Measurements from ENCODE around the gene FAM227A.
"Not testable (repeated sequence)": the region's sequence is repeated elsewhere in the genome, so short reads cannot be mapped to it uniquely, and the experiment has no call there.

FAM227A gene

DNA sequence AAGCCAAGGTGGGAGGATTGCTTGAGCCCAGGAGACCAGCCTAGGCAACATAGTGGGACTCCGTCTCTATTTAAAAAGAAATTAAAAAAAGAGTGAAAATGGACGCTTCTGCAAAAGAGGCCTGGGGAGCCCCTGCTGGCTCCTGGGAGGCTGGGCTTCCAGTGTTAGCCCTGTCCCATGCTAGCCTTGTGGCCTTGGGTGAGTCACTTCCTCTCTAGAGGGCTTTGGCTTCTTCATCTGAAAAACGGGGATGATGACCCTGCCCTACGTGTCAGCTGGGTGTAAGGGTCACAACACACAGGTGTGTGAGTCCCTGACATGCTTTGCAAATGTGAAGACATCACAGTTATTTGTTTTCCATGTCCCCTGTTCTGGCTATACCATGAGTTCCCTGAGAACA lies 32.8 kb downstream of the FAM227A start:
- DNase-seq (ENCODE audit: low read depth) = no peak
- TF ChIP-seq, protein P1, sequence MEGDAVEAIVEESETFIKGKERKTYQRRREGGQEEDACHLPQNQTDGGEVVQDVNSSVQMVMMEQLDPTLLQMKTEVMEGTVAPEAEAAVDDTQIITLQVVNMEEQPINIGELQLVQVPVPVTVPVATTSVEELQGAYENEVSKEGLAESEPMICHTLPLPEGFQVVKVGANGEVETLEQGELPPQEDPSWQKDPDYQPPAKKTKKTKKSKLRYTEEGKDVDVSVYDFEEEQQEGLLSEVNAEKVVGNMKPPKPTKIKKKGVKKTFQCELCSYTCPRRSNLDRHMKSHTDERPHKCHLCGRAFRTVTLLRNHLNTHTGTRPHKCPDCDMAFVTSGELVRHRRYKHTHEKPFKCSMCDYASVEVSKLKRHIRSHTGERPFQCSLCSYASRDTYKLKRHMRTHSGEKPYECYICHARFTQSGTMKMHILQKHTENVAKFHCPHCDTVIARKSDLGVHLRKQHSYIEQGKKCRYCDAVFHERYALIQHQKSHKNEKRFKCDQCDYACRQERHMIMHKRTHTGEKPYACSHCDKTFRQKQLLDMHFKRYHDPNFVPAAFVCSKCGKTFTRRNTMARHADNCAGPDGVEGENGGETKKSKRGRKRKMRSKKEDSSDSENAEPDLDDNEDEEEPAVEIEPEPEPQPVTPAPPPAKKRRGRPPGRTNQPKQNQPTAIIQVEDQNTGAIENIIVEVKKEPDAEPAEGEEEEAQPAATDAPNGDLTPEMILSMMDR (IDR thresholded peaks at IDR 0.05; ENCODE audit: low read depth, low read length, missing control alignments) = no peak
- no peak overlapping the region for H3K4me3 ChIP-seq (ENCODE audit: low read depth, low read length)

DNA sequence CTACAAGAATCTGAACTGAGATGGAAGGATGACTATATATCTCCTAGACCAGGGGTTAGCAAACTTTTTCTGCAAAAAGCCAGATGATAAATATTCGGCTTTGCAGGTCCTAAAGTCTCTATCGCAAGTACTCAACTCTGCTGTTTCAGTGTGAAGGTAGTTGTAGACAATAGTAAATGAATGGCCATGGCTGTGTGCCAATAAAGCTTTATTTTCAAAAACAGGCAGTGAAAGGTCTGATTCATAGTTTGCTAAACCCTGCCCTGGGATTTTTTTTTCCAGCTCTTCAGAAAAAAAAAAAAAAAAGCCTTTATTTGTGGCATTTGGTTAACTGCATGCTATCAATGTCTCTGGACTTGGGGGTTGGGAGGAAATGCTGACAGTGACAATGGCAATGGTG lies 37.5 kb downstream of the FAM227A start:
- TF ChIP-seq, protein P1 (IDR thresholded peaks at IDR 0.05; ENCODE audit: low read depth, low read length, missing control alignments) = no peak
- DNase-seq (ENCODE audit: low read depth) = no peak
- no peak overlapping the region for H3K4me3 ChIP-seq (ENCODE audit: low read depth, low read length)

DNA sequence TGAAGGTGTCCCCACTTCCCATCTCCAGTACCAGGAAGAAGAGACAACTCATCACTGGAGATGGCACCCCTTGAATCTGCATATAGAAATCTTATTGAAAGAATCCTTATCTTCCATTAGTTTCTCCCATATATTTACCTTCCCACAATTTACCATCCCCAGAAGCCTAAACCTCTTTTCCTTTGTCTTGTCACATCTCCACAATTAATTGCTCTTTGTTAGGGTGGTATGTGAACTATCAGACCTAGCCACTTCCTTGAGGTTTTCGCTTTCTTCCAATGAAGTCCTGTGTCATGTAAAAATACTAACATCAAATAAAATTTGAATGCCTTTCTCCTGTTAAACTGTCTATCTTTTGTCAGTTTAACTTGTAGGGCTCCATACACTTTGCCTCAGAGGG lies 37.9 kb downstream of the FAM227A start:
- no peak for DNase-seq (ENCODE audit: low read depth)
- TF ChIP-seq, protein P1 (IDR thresholded peaks at IDR 0.05; ENCODE audit: low read depth, low read length, missing control alignments) = no peak
- no peak overlapping the region for H3K4me3 ChIP-seq (ENCODE audit: low read depth, low read length)

DNA sequence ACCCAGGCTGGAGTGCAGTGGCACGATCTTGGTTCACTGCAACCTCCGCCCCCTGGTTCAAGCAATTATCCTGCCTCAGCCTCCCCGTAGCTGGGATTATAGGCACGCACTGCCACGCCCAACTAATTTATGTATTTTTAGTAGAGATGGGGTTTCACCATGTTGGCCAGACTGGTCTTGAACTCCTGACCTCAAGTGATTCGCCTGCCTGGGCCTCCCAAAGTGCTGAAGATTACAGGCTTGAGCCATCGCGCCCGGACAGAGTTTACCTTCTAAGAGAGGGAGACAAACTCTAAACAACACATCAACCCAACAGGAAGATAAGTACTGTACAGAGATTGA lies 41.2 kb downstream of the FAM227A start:
- not testable (repeated sequence) for DNase-seq (ENCODE audit: low read depth); H3K4me3 ChIP-seq (ENCODE audit: low read depth, low read length)

DNA sequence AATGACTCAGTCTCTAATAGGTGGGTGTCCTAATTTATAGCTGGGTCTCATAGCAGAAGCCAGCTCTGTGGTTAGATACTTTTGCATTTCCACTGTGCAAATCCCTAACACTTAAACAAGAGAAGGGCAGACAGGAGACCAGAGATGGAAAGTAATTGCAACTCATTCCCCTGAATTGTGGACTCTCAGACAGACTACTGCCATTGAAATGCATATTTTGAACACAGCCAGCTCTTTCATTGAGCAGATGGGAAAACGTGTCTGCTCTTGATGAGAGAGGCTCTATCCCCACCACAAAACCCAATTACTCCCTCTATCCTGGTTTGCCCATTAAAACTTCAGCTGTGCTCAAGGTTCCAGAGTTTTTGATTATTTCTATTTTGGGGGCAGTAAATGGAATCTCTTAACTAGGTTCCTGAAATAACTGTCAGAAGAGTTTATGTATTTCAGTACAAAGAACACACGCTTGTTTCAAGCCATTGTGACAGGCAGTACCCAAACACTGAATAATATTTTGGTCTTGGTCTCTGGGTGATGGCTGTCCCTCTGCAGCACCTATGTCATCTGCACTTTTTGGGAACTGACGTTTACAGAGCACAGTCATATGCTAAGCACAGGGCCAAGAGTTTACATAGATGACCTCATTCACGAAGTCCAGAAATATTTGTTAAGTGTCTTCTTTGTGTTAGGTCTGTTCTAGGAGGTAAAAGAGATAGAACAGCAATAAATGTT lies 41.7 kb downstream of the FAM227A start:
- TF ChIP-seq, protein P1 (IDR thresholded peaks at IDR 0.05; ENCODE audit: low read depth, low read length, missing control alignments) = no peak
- H3K4me3 ChIP-seq (ENCODE audit: low read depth, low read length) = no peak overlapping the region
- DNase-seq (ENCODE audit: low read depth) = no peak

DNA sequence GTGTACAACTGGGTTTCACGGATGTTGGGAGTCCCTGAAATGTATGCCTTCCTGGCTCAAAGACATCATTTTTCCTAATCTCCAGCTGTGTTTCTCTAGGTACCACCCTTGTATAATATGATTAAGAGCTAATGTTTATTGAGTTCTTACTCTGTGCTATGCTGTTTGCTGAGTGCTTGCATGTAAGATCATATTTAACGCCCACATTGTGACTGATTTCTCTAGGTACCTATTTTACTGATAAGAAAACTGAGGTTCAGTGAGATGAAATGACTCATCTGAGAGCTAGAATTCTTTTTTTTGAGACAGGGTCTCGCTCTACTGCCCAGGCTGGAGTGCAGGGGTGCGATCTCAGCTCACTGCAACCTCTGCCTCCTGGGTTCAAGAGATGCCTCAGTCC lies 42.6 kb downstream of the FAM227A start:
- peak; percentile 7 for DNase-seq (ENCODE audit: low read depth)
- TF ChIP-seq, protein P1 (IDR thresholded peaks at IDR 0.05; ENCODE audit: low read depth, low read length, missing control alignments) = no peak

DNA sequence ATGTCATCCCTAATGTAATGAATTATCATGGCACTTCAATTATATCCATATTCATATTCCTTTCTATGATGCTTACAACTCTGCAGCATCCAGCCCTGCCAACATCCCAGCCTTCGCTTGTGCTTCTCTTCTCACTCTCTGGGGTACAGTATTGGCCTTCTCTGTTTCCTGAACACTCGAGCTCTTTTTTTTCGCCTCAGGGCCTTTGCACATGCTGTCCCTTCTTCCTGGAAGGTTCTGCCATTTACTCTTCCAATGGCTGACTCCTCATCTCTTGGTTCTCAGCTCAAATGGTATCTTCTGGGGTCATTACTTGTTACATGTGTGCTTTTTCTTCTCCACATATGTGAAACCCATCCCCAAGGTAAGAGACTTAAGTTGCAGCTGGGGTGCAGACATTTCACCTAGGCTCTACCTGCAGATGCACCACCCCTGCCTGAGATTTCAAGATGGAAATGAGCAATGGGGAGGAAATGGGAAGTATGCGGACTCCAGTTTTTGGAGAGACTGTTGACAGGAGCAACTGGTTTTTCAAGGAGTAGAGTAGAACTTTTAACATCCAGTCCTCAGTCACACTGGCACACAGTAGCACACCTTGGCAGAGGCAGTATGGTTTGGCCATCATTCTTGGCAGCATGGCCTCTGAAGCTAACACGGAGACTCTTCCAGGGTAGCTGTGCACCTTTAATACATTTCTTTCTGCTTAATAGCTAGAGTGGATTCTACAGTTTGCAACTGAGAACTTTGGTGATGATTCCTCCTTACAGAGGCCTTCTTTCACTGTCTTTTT lies 43.8 kb downstream of the FAM227A start:
- no peak for DNase-seq (ENCODE audit: low read depth)
- H3K4me3 ChIP-seq (ENCODE audit: low read depth, low read length) = no peak overlapping the region
- TF ChIP-seq, protein P1 (IDR thresholded peaks at IDR 0.05; ENCODE audit: low read depth, low read length, missing control alignments) = no peak

More for the DNA sequence above, 42.6 kb downstream of the FAM227A start:
- no peak overlapping the region for H3K4me3 ChIP-seq (ENCODE audit: low read depth, low read length)
